BE2C (cell line): ENCODE results near the gene CDK10.
A peak's percentile ranks its signal among the peaks of the same experiment; 100 is the strongest.
"Not testable (repeated sequence)": the region's sequence is repeated elsewhere in the genome, so short reads cannot be mapped to it uniquely, and the experiment has no call there.

Experiments used
- DNase-seq: peaks from one replicate; pipeline ENCODE4 v3.0.0-alpha.2; 2020
- H3K27me3 ChIP-seq: fragments of 250-450 bp; sonication (Bioruptor Pico); 2 replicates; pipeline ENCODE4 v1.5.1; 2020; ENCODE audit warnings: mild to moderate bottlenecking
- H3K36me3 ChIP-seq: fragments of 250-450 bp; sonication (Bioruptor Pico); 2 replicates; pipeline ENCODE4 v1.5.1; 2020; ENCODE audit warnings: mild to moderate bottlenecking
- H3K4me1 ChIP-seq: fragments of 250-450 bp; sonication (Bioruptor Pico); 2 replicates; pipeline ENCODE4 v1.5.1; 2020
- H3K4me3 ChIP-seq: 2 replicates; pipeline ENCODE4 v1.5.1; 2011; ENCODE audit warnings: low read depth, low read length
- H3K9me3 ChIP-seq: fragments of 250-450 bp; sonication (Bioruptor Pico); 2 replicates; pipeline ENCODE4 v1.5.1; 2020
- TF ChIP-seq, protein P1 (sequence below): IDR thresholded peaks from 2 replicates; pipeline ENCODE4 v1.5.1; 2012; ENCODE audit warnings: mild to moderate bottlenecking, low read depth, low read length

CDK10 gene

DNA sequence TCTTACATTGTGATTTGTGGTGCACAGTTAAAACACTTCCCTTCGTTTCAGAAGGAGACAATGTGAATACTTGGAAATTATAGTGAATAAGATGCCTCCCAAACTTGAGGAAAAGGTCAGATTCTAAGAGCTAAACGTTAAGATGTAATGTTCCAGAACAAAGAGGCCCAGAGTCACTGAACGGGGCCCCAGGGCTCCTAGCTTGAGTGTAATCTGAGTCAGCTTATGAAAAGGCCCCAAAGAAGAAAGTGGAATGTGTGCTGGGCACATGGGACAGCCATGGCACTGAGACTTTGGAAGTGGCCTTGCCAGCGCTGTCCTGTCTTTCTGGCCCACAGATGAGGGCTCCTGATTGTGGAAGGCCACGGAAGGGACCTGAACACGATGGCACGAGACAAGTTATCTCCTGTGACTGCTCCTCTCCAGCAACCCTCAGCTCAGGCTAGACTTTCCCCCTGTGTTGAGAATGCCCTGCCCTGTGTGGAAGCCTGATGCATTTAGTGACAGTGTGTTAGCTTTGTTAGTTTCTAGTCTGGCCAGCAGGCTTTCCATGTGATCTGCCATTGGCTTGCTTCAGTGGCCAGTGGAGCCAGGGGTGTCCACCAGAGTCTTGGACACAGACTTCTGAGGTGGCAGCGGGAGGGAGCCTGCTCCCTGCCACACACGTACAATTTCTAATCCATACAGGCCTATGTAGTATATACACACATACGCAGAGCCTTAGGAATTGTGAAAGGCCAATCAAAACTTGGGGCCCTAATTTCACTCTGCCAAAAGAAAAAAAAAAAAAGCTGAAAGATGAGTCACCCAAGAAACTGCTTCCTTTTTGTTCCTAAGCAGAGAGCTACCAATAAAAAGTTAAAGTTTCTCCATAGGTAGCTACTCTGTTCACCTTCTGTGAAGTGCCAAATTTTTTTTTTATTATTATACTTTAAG is 15.7 kb upstream of the CDK10 start:
- Histone ChIP-seq H3K9me3 (no peaks in the 10 kb centered on the region), H3K27me3 (no peaks in the 10 kb centered on the region), H3K4me3 (no peak overlapping the region), H3K4me1 (no peaks in the 10 kb centered on the region), H3K36me3 (no peaks in the 10 kb centered on the region)
- no peak for DNase-seq
- TF ChIP-seq, protein P1, sequence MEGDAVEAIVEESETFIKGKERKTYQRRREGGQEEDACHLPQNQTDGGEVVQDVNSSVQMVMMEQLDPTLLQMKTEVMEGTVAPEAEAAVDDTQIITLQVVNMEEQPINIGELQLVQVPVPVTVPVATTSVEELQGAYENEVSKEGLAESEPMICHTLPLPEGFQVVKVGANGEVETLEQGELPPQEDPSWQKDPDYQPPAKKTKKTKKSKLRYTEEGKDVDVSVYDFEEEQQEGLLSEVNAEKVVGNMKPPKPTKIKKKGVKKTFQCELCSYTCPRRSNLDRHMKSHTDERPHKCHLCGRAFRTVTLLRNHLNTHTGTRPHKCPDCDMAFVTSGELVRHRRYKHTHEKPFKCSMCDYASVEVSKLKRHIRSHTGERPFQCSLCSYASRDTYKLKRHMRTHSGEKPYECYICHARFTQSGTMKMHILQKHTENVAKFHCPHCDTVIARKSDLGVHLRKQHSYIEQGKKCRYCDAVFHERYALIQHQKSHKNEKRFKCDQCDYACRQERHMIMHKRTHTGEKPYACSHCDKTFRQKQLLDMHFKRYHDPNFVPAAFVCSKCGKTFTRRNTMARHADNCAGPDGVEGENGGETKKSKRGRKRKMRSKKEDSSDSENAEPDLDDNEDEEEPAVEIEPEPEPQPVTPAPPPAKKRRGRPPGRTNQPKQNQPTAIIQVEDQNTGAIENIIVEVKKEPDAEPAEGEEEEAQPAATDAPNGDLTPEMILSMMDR, result no peak

DNA sequence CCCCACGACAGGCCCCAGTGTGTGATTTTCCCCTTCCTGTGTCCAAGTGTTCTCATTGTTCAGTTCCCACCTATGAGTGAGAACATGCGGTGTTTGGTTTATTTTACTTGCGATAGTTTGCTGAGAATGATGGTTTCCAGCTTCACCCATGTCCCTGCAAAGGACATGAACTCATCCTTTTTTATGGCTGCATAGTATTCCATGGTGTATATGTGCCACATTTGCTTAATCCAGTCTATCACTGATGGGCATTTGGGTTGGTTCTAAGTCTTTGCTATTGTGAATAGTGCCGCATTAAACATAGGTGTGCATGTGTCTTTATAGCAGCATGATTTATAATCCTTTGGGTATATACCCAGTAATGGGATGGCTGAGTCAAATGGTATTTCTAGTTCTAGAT is 14.9 kb upstream of the CDK10 start:
- not testable (repeated sequence) for H3K4me1 ChIP-seq, DNase-seq, H3K27me3 ChIP-seq

DNA sequence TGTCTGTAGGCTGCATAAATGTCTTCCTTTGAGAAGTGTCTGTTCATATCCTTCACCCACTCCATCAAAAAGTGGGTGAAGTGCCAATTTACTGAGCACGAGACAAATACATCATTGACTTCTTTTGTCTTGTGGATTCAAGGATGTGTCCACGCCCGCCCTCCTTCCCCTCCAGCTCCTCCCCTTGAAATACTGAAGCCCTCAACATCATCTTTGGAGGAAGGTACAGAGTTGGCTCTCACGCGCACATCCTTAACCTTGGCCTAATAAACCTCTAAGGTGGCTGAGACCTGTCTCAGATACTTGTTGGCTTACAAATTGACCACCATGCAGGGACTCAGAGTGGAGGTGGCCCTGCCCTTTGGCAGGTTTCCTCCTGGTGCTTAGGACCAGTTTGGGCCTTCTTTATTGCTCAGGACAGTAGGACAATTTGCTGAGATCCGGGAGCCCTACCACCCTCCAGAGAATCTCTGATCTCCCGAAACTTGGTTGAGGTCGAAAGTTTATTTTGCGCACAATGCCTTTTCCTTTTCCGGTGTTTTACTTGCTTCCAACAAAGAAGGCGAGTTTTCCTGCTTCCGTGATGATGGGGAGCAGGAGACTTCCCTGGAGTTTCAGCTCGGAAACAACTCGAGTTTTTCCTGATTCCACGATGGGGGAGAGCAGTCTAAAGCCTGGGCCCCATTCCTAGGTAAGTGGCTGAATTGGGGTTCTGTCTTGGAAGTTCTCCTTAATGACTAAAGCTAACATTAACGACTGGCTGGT is 14.1 kb upstream of the CDK10 start:
- Histone ChIP-seq H3K27me3 (no peaks in the 10 kb centered on the region), H3K4me3 (no peak overlapping the region), H3K4me1 (no peaks in the 10 kb centered on the region), H3K9me3 (no peaks in the 10 kb centered on the region), H3K36me3 (no peaks in the 10 kb centered on the region)
- no peak for DNase-seq
- TF ChIP-seq, protein P1, result no peak

More for the DNA sequence above, 14.9 kb upstream of the CDK10 start:
- not testable (repeated sequence) for H3K4me3 ChIP-seq, H3K9me3 ChIP-seq, H3K36me3 ChIP-seq

DNA sequence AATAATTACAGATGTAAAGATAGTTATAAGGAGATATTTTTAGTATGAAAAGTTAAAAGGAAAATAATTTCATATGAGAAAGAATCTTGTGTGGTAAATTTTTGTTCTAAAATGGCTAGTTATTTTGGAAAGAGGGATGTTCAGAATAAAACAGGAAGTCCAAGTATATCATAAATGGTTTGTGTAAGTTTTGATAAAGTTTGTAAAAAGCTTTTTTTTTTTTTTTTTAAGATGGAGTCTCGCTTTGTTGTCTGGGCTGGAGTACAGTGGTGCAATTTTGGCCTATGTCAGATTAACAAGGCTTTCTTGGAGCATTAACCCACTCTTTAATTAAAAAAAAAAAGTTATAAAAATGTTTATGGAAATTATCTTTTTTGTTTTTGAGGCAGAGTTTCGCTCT is 8.2 kb upstream of the CDK10 start:
- DNase-seq, result no peak
- no peaks in the 10 kb centered on the region for H3K36me3 ChIP-seq
- TF ChIP-seq, protein P1, result no peak

DNA sequence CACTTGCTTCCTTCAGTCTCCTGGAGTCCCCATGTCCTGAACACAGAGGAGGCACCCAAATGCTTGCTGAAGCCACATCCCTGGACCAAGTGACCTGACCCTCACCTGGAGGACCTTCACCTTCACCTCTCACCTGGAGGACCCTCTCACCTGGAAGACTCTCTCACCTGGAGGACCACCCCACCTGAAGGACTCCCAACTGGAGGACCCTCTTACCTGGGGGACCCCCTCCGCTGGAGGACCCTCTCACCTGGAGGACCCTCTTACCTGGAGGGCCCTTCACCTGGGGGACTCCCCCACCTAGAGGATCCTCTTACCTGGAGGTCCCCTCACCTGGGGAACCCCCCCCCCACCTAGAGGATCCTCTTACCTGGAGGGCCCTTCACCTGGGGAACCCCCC is 573 bp upstream of the CDK10 start:
- no peak overlapping the region for H3K4me3 ChIP-seq
- DNase-seq, result no peak
- H3K27me3 ChIP-seq, result no peaks in the 10 kb centered on the region
- H3K36me3 ChIP-seq, result peaks cover 11% of the 10 kb centered on the region
- H3K4me1 ChIP-seq, result no peaks in the 10 kb centered on the region; the same call in 1 of the 2 replicates
- TF ChIP-seq, protein P1, result no peak
- no peaks in the 10 kb centered on the region for H3K9me3 ChIP-seq

More for the DNA sequence above, 8.2 kb upstream of the CDK10 start:
- no peaks in the 10 kb centered on the region; the same call in 1 of the 2 replicates for H3K9me3 ChIP-seq
- no peak overlapping the region for H3K4me3 ChIP-seq
- H3K27me3 ChIP-seq, result no peaks in the 10 kb centered on the region
- H3K4me1 ChIP-seq, result no peaks in the 10 kb centered on the region

DNA sequence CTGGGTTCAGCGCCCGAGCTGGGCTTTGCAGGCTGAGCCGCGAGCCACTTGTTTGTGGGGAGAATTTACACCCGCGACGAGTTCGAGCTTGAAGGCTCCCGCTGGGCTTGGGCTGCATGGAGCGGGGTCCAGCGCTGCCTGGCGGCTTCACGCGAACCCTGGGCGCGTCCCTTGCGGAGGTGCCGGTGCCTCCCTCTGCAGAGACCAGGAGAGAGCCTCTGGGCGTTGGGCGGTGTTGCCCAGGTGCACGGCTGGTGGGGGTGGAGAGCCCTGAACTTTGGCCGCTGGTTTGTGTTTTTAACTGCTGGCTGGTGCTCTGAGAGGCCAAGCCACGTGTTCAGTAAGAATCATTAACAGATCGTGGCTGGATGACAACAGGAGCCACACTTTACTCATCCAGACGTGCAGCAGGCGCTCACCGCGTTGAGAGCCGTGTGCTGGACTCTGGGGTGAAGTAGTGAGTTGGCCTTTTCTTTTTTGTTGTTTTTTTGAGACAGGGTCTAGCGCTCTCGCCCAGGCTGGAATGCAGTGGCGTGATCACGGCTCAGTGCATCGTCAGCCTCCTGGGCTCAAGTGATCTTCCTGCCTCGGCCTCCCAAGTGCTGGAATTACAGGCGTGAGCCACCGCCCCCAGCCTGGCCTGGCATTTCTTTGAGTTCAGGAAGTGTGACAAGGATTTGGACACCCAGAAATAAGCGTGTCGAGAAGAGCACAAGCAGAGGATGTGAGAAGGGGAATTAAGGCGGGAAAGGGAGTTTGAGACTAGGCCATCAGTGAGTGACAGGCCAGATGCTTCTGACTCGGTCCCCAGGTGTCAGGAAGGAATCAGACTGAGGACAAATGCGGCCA is 827 bp downstream of the CDK10 start:
- Histone ChIP-seq H3K9me3 (no peaks in the 10 kb centered on the region), H3K27me3 (no peaks in the 10 kb centered on the region), H3K4me1 (no peaks in the 10 kb centered on the region; the same call in 1 of the 2 replicates), H3K4me3 (peak overlapping the region; percentile 86), H3K36me3 (peaks cover 18% of the 10 kb centered on the region)
- TF ChIP-seq, protein P1, result no peak
- DNase-seq, result no peak
